HG03175 (cell line): ENCODE results near the gene FOXI1.
A peak's percentile ranks its signal among the peaks of the same experiment; 100 is the strongest.
"Not testable (repeated sequence)": the region's sequence is repeated elsewhere in the genome, so short reads cannot be mapped to it uniquely, and the experiment has no call there.

Experiments used
- ATAC-seq: cut with Tn5 transposase; IDR thresholded peaks from one replicate; pipeline ENCODE4 v1.9.1; 2021; ENCODE audit warnings: mild to moderate bottlenecking, moderate library complexity; ENCODE audit not compliant: unreplicated experiment

Gene FOXI1

DNA sequence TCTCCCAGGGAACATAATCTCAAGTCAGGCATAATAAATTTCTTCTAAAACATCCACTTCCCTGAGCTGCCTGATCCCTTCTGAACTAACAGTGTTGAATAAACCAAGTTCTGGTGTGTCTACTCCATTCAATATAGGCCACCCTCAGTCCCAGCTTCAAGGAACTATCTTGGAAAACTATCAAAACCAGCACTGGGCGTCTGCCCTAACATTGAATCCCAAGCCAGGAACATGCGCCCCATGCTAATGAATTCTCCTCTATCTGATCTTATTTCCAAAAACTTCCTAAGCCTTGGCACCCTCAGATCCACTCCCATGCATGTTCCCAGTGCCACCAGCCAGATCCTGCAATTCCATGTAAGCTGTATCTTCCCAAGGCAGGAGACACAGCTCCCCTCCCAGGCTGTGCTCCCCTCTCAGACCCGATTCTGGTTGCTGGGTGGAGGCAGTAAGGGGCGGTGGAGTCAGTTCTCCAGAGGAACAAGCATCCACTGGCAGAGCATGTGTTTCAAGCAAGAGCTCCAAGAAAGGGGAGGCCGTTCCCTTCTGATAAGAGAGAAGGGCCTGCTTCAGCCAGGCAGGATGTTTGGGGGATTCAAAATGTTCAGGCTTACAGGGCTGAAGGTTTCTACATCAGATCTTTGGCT is 13.1 kb upstream of the FOXI1 start:
- no peak for ATAC-seq

DNA sequence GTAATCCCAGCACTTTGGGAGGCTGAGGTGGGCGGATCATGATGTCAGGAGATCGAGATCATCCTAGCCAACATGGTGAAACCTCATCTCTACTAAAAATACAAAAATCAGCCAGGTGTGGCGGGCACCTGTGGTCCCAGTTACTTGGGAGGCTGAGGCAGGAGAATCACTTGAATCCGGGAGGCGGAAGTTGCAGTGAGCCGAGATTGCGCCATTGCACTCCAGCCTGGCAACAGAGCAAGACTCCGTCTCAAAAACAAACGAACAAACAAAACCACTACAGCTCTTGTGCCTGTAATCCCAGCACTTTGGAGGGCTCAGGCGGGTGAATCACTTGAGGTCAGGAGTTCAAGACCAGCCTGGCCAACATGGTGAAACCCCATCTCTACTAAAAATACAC is 11.4 kb upstream of the FOXI1 start:
- ATAC-seq = not testable (repeated sequence)

DNA sequence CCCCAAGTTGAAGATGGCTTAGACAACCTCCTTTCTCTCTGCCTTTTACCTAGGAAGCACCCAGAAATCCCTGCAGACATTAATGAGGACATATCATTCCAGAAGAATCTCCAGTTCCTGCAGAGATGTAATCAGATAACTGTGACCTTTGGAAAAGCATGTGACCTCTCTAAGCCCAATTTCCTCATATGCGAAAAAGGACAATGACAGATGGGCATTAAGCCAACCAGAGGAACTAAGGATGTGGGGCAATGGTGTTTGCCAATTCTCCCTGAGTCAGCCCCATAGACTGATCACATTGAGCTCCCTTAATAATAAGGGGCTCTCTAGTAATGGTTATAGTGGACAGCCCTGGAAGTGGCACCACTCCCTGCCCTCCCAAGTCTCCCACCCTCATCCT is 10.1 kb upstream of the FOXI1 start:
- no peak for ATAC-seq

DNA sequence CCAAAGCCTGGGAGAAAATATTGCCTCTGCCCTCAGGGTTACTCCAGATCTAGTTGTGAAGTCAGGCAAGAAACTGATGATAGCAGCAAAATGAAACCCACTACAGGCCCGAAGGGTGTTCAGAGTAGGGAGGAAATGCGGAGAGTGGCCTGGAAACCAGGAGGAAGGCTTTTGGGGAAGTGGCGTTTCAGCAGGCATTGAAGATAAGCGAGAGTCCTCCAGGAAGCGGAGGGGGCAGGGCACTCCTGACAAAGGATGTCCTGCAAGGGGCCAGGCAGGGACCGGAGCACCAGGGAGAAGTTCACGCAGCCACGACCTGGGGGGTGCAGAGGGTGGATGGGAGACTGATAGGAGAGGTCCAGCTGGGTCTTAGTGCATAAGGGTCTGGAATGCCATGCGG is 7.8 kb upstream of the FOXI1 start:
- ATAC-seq = no peak

DNA sequence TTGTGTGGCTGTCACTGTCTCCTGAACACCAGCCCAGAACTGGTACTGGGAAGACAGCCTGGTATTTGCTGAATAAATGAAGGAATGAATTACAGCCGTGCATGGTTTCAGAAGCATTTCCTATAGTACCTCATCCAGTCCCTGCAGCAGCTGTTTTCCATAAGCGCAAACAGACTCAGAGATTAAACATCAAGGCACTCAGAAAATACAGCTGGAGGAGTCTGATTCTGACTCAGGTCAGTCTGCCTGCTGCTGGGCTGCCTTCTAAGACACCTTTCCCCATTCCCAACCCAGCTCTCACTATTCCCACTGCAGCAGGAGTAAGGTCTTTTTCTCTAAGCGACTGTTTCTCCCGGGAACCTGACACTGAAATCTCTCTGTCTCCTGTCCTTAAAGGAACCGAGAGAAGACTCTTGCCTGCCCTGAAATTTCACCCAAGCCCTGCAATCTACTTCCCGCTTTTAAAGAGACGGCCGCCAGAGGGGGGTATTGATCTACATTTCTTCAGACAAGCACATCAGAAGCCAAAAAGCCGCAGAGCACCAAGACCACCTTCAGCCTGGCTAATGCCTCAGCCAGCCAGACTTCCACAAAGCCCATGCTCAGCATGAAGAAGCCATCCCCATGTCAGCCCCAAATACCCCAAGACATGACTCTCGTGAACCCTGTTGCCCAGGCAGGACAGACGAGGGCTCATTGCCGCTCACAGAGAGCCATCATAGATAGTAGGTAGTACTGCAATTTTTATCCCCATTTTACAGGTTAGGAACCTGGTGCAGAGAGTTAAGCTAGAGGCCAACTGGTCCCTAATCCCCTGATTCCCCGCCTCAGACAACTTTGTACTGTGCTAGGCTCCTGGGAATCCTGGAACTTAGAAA is 5.4 kb upstream of the FOXI1 start:
- ATAC-seq = peak; percentile 54

DNA sequence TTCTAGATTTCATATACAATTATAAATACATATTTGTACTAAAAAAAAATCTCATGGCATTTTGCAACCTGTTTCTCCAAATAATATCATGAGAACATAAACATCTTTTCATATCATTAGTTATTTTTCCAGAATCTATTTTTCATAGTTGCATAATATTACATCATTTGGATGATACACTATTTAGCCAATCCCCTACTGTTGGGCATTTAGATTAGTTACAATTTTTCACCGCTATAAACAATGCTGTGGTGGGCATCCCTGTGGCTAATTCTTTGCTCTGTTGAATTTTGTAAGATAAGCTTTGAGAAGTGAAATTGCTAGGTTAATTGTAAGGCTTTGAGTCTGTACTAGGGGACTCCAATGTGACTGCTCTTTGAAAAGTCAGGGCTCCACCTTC is 2.2 kb upstream of the FOXI1 start:
- ATAC-seq = no peak

DNA sequence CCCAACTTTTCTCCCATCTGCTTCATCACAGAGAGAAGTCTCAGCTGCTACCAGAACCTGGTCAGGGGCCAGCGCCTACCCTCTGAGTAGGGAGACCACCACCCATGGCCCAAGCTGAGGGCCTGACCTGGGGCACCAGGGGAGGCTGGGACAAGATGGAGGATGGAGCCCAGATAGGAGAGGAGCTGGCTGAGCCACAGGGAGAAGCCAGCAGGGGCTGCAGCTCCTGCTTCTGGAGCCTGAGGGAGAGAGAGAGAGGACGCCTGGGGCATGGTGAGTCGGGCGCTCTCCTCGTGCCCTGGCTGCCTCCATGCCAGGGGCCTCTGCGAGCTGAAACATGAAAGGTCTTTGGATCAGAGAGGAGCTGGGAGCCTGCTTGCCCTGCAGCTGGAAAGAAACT is 1.4 kb upstream of the FOXI1 start:
- ATAC-seq = no peak

DNA sequence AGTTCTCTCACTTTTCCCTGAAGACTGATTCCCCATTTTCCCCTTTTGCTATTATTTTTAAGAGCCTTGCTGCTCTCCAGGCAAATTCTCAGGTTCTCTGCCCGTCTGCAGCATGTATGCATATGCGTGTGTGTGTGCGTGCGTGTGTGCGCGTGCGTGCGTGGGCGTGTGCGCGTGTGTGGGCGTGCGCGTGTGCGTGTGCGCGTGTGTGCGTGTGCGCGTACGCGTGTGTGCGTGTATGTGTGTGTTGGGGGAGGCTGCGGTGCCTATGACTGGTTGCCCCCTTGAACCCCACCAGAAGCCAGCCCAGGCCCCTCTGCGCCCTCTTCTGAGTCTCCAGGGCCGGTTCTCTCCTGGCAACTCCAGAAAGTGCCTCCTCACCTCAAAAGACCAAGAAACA is 987 bp upstream of the FOXI1 start:
- ATAC-seq = no peak

DNA sequence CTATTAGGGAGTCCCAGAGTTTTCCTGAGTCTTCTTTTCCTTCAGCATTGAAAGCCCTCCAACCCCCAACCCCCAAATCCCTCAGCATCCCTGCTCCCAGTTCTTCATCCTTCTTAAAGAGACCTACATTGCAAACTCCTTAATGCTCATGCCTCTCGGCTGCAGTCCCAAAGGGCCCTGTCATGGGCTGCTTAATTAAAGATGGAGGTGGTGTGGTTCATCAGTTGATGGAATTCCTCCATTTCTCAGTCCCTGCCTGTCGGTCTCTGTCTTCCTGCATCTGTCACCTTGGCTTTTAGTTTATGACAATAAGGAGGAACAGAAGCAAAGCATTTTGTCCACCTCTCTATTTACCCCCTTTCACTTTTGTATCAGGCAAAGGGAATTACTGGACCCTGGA is 2.0 kb downstream of the FOXI1 start:
- no peak for ATAC-seq

DNA sequence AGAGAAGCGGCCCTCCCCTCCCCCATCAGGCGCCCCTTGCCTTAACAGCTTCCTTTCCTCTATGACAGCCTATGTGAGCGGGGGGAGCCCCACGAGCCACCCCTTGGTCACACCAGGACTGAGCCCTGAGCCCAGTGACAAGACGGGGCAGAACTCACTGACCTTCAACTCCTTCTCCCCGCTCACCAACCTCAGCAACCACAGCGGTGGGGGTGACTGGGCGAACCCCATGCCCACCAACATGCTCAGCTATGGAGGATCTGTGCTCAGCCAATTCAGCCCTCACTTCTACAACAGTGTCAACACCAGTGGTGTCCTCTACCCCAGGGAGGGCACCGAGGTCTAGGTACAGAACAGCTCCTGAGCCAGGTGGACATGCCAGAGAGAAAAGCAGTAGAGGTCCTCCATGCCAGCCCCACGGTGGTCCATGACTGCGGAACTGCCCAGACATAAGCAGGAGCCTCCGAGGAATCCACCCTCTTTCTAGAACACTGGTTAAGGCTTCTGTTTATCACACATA is 2.6 kb downstream of the FOXI1 start:
- ATAC-seq = no peak

DNA sequence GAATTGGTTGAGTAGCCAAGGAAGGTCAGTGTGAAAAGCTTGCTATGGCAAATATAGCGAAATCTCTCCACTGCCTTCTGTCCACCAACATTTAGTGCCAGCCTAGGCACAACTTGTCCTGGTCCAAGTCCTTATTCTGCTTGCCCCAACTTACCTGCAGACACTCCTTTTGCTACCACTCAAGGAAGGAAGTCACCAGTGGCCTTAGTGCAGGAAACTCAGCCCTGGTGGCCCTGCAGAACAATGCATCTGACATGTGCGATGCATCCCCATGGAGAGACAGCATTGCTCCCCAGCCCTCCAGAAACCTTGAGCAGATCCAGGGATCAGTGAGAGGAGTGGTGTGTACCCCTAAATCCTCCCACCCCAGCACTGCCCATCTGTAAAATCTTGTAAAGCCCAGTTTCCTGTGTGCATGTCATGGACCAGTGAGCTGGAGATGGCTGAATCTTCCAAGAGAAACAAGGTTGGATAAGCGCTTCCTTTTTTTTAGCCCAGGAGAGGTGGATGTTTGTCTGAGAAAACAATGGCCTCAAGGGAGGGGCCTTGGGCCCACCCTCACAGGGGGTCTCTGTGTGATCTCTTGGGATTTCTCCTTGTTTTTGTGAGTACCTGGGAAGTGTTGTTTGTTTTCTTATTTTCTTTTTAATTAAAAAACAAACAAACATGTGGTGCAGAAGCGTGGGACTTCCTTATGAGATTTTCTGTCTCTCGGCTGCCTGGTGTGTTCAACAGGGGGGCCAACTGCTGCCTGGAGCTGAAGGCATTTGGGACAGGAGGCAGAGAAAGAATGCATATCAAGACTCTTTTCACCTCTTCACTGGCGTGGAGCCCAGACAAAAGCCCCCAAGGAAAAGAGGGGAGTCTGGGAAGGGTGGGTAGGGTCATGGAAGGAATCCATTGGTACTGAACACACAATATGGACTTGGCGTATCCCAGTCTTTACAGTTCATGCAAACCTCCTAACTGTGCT is 3.6 kb downstream of the FOXI1 start:
- no peak for ATAC-seq

DNA sequence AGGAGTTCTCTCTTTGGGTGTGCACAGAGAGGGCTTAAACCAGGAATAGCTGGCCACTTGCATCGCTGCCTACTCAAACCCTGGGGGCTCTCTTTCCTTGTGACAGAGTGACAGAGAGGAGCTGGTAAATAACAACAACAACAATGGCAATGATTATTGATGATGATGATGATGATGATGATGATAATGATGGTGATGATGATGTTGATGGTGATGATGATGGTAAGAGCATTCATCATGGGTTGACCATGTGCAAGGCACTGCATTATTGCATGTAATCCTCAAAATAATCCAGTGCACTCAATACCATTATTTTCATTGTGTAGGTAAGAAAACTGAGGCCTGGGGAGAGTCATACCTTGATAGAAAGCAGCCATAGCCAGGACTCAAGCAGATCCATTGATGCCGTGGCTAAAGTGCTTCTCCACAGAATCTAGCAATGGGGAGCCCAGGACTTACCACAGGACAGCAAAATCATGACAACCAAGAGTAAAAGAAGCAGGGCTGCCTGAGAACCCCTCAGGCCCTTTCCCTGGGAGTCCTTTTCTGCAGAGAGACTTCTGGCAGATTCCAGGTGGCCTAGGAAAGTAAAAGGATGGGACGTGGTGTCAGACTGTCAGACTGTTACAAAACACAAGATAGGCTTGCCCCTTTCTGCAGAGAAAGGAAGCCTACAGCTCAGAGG is 4.8 kb downstream of the FOXI1 start:
- ATAC-seq = no peak

DNA sequence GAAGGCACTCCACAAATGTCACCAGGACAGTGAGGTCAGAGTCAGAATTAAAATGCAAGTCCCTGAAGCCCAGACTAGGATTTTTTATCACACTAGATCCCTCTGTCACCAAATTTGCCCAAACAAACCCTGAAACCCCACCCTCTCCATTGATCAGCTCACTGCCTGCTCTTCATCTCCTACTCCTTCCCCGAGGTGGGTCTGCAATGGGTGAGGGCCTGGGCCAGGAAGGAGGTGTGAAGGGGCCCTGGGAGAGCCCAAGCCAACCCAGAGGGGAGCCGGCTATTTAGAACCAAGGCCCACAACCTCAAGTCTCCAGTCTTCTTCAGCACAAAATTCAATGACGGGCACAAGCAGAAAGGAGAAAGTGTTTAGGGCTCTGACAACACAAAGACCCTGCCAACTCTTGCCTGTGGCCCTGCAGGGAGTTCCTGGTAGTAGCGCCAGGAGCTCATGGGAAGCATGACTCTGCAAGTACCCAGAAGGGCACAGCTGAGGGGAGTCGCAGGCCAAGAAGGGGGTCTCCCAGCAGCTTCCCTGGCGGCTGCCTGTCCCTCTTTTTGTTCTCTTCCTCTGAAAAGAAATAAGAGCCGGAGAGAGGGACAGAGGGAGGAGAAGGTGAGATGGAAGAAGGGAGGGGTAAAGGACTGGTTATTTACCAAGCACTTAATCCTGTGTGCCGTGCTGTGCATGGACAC is 5.5 kb downstream of the FOXI1 start:
- no peak for ATAC-seq

DNA sequence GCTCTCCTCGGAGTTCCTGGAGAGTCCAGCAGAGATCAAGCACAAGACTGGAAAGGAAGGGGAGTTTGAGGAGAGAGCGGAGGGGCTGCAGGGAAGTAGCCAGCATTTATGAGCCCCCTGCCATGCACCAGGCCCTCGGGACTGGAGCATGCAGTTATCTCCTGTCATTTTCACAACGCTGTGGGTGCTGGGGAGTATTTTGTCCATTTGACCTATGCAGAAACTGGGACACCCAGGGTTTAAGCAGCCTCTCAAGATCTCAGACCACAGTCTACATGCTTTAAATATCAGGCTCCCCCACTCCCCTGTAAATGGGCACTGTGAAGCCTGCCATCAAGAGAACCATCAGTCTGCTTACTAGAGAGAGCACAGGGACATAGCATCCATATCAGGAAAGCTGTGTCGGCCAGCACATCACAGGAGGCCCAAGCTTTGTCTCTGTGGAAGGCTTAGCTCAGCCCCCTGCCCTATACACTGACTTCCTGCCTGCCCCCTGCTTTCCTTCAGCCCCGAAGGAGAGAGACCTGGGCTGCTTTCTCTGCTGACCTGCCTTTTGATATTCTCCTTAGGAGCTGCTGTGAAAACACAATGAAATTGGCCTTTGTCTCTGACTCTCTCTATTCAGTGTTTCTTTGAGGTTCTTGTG is 7.3 kb downstream of the FOXI1 start:
- ATAC-seq = no peak

DNA sequence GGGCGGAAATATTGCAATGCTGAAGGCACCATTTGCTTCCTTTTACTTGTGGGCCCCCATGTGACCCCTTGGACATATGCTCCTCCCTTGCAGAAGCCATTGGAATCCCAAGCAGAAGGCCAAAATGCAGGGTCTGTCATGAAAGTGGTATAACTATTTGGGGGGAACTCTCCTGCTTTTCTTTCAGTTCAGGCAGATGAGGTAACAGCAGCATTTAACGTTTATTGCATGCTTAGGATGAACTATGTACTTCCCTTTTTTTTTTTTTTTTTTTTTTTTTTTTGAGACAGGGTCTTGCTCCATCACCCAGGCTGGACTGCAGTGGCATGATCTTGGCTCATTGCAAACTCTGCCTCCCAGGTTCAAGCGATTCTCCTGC is 7.8 kb downstream of the FOXI1 start:
- ATAC-seq = no peak

DNA sequence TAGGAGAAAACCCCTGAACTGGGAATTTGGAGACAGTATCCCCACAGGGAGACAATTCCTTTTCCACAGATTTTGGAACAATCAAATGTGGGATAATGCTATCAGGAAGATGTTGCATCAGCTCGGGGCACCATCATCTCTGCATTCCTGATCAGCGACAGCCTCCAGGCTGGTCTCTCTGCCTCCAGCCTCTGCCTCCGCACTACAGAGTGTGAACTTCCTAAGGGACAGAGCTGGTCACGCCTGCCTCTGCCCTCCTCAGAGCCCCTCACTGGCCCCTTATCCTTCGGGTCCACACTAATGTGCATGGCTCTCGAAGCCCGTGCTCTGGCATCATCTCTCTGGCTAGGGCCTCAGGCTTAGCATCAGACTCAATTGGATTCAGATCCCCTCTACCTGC is 8.6 kb downstream of the FOXI1 start:
- ATAC-seq = no peak

DNA sequence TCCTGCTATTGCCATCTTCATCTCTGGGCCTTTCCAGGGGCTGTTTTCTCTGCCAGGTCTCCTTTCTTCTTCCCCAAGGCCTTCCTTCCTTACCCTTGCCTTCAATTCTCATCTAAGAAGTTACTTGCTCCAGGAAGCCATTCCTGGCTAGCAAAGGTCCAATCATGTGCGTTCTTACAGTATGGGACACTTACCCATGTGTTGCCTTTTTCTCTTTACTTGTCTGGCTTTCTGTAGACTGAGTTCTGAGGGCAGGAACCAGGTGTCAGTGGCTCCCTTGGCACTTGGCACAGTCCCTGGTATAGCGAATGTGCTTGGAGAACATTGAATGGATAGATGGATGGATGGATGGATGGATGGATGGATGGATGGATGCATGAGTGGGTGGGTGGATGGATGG is 10.2 kb downstream of the FOXI1 start:
- ATAC-seq = no peak

DNA sequence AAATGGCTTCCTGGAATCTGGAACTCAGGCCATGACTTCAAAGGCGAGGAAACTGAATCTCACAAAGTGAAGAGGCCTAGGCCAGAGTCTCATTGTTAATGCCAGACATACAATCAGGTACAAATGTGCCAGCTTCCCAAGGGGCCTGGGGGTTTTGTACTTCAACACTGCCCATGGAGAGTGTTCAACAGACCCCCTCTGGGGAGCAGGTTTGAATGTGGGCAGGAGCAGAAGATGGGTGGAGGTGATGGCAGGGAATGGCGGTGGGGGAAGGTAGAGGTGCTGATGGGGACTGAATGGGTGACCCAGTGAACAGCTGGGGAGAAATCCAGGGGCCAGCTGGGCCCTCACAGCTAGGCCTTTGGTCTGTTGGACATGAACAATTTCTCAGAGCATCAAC is 12.0 kb downstream of the FOXI1 start:
- no peak for ATAC-seq

DNA sequence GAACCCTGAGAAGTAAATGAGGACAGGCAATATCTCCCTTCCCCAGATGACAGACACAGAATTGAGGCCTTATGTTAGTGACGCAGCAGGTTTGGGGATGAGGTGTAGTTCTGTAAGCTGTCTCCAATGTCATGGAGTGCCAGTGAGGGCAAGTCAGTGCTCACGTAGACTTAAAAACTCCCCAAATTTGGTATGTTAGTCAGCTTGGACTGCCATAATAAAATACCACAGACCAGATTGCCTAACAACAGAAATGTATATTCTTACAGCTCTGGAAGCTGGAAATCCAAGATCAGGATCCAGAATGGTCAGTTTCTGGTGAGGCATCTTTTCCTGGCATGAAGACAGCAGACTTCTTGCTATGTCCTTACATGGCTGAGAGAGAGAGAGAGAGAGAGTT is 14.9 kb downstream of the FOXI1 start:
- no peak for ATAC-seq

DNA sequence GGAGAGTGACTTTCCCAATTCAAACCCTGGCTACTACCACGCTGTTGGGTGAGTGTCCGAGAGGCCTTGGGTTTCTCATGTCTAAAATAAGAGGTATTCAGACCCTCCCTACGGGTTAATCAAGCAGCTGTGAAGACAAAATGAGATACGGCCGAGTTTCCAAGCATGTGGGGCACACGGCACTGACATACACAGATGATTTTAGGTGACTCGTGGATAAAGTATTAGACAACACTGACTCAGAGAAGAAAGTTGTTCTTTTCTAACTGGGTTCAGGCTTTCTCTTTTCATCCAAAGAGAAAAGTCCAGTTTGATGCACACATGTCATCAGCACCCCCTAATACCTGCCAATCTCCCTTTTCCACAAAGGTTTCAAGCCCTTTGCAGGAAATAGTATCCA is 15.6 kb downstream of the FOXI1 start:
- ATAC-seq = no peak
